Measurements from ENCODE around the gene AUTS2. TPM values are rescaled to one million over a fixed set of nuclear protein-coding genes. Genes with fewer than 3 reads are reported as not detected.

The AUTS2 gene
- total RNA-seq, 1 donor from 2014 or later, result 56.0 TPM

GRCh38 chr7:70829221-70830059 lies 1231.2 kb downstream of the AUTS2 start:
- Histone ChIP-seq H3K27ac (no peak overlapping the region), H3K9me3 (no peaks in the 10 kb centered on the region), H3K4me1 (peaks cover 6% of the 10 kb centered on the region), H3K27me3 (no peaks in the 10 kb centered on the region), H3K36me3 (no peaks in the 10 kb centered on the region), H3K4me3 (peak overlapping the region; percentile 17)
- TF ChIP-seq CTCF (IDR thresholded peaks at IDR 0.05), result peak; percentile 91
- intact Hi-C loops (cut with DNase I), result no loop called here
- DNase-seq (peak; percentile 77), ATAC-seq (peak; percentile 95)

- Histone ChIP-seq H3K27ac (no peak overlapping the region), H3K27me3 (no peaks in the 10 kb centered on the region), H3K9me3 (no peaks in the 10 kb centered on the region), H3K4me1 (peaks cover 6% of the 10 kb centered on the region), H3K4me3 (no peak overlapping the region), H3K36me3 (no peaks in the 10 kb centered on the region)
- DNase-seq (no peak), ATAC-seq (no peak)
- intact Hi-C loops (cut with DNase I), result no loop called here
- TF ChIP-seq CTCF (IDR thresholded peaks at IDR 0.05), result no peak
Observed at GRCh38 chr7:70830060-70830395, 1231.8 kb downstream of the AUTS2 start.

- Histone ChIP-seq H3K36me3 (no peaks in the 10 kb centered on the region), H3K4me1 (peaks cover 6% of the 10 kb centered on the region), H3K27ac (no peak overlapping the region), H3K9me3 (no peaks in the 10 kb centered on the region), H3K27me3 (no peaks in the 10 kb centered on the region), H3K4me3 (no peak overlapping the region)
- DNase-seq (no peak), ATAC-seq (no peak)
- intact Hi-C loops (cut with DNase I), result no loop called here
- TF ChIP-seq CTCF (IDR thresholded peaks at IDR 0.05), result no peak
Observed at GRCh38 chr7:70830426-70830825, 1232.2 kb downstream of the AUTS2 start.

DNA sequence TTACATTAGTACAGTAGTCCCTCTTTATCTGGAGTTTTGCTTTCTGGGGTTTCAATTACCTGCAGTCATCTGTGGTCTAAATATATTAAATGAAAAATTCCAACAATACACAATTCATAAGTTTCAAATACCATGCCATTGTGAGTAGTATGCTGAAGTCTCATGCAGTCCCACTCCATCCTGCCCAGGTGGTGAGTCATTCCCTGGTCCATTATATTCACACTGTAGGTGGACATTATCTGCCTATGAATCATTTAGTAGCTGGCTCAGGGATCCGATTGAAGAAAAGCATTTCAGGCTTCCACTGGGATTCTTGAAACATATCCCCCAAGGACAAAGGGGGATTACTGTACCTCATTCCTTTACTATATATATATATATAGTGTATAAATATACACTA lies 1235.5 kb downstream of the AUTS2 start:
- no peak overlapping the region for H3K4me3 ChIP-seq
- intact Hi-C loops (cut with DNase I), result no loop called here
- TF ChIP-seq CTCF (IDR thresholded peaks at IDR 0.05), result no peak
- H3K9me3 ChIP-seq, result no peaks in the 10 kb centered on the region
- H3K36me3 ChIP-seq, result no peaks in the 10 kb centered on the region
- no peak for ATAC-seq
- H3K27ac ChIP-seq, result no peak overlapping the region
- no peaks in the 10 kb centered on the region for H3K27me3 ChIP-seq
- H3K4me1 ChIP-seq, result peaks cover 6% of the 10 kb centered on the region
- DNase-seq, result no peak

DNA sequence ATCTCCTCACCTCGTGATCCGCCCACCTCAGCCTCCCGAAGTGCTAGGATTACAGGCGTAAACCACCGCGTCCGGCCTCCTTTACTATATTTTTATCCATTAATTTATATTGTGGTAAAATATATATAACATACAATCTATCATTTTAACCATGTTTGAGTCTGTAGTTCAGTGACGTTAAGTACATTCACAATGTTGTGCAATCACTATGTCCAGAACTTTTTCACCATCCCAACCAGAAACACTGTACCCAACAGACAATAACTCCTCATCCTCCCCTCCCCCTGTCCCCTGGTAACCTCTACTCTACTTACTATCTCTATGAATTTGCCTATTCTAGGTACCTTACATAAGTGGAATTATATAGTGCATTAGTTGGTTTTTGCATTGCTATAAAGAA lies 1236.1 kb downstream of the AUTS2 start:
- Histone ChIP-seq H3K4me3 (no peak overlapping the region), H3K27me3 (no peaks in the 10 kb centered on the region), H3K36me3 (no peaks in the 10 kb centered on the region), H3K4me1 (peaks cover 3% of the 10 kb centered on the region), H3K27ac (no peak overlapping the region), H3K9me3 (no peaks in the 10 kb centered on the region)
- intact Hi-C loops (cut with DNase I), result no loop called here
- DNase-seq (no peak), ATAC-seq (no peak)
- TF ChIP-seq CTCF (IDR thresholded peaks at IDR 0.05), result no peak
